ENCODE measurements around the gene HHATL. TPM values are rescaled to one million over a fixed set of nuclear protein-coding genes. Genes with fewer than 3 reads are reported as not detected.

HHATL gene
- total RNA-seq, 1 donor from 2014 or later: not detected

GRCh38 chr3:42714171-42714852, 11.7 kb upstream of the HHATL start:
- H3K27ac ChIP-seq: no peak overlapping the region
- TF ChIP-seq CTCF (IDR thresholded peaks at IDR 0.05): no peak
- H3K4me3 ChIP-seq: no peak overlapping the region

GRCh38 chr3:42713747-42714146, 11.1 kb upstream of the HHATL start:
- no peak for DNase-seq (ENCODE audit: low spot score in 2 of 2)
- Histone ChIP-seq H3K9me3 (no peaks in the 10 kb centered on the region), H3K4me1 (no peaks in the 10 kb centered on the region), H3K27ac (no peak overlapping the region), H3K4me3 (no peak overlapping the region), H3K27me3 (no peaks in the 10 kb centered on the region), H3K36me3 (no peaks in the 10 kb centered on the region)
- intact Hi-C loops (cut with DNase I): no loop called here
- TF ChIP-seq CTCF (IDR thresholded peaks at IDR 0.05): no peak

More at GRCh38 chr3:42714171-42714852, 11.7 kb upstream of the HHATL start:
- H3K36me3 ChIP-seq: no peaks in the 10 kb centered on the region
- no peaks in the 10 kb centered on the region for H3K27me3 ChIP-seq
- H3K4me1 ChIP-seq: no peaks in the 10 kb centered on the region
- H3K9me3 ChIP-seq: no peaks in the 10 kb centered on the region
- no peak for DNase-seq (ENCODE audit: low spot score in 2 of 2)
- intact Hi-C loops (cut with DNase I): no loop called here

GRCh38 chr3:42712688-42713372, 10.2 kb upstream of the HHATL start:
- Histone ChIP-seq H3K4me3 (no peak overlapping the region), H3K9me3 (no peaks in the 10 kb centered on the region), H3K36me3 (no peaks in the 10 kb centered on the region), H3K27me3 (no peaks in the 10 kb centered on the region), H3K4me1 (no peaks in the 10 kb centered on the region), H3K27ac (no peak overlapping the region)
- intact Hi-C loops (cut with DNase I): no loop called here
- DNase-seq (ENCODE audit: low spot score in 2 of 2): peak in 1 of 2 donors; percentile 34
- no peak for TF ChIP-seq CTCF (IDR thresholded peaks at IDR 0.05)

GRCh38 chr3:42712344-42712648, 9.7 kb upstream of the HHATL start:
- no peak for DNase-seq (ENCODE audit: low spot score in 2 of 2)
- Histone ChIP-seq H3K9me3 (no peaks in the 10 kb centered on the region), H3K27ac (no peak overlapping the region), H3K4me3 (no peak overlapping the region), H3K4me1 (no peaks in the 10 kb centered on the region), H3K36me3 (no peaks in the 10 kb centered on the region), H3K27me3 (no peaks in the 10 kb centered on the region)
- intact Hi-C loops (cut with DNase I): no loop called here
- TF ChIP-seq CTCF (IDR thresholded peaks at IDR 0.05): no peak

GRCh38 chr3:42711491-42712343, 9.1 kb upstream of the HHATL start:
- intact Hi-C loops (cut with DNase I): no loop called here
- Histone ChIP-seq H3K9me3 (no peaks in the 10 kb centered on the region), H3K36me3 (no peaks in the 10 kb centered on the region), H3K4me3 (no peak overlapping the region), H3K4me1 (no peaks in the 10 kb centered on the region), H3K27ac (no peak overlapping the region), H3K27me3 (no peaks in the 10 kb centered on the region)
- TF ChIP-seq CTCF (IDR thresholded peaks at IDR 0.05): no peak
- DNase-seq (ENCODE audit: low spot score in 2 of 2): peak in 1 of 2 donors; percentile 54

Measured in ascending aorta (tissue), 2 donors.